ENCODE data around the gene VSTM4.

Gene VSTM4

DNA sequence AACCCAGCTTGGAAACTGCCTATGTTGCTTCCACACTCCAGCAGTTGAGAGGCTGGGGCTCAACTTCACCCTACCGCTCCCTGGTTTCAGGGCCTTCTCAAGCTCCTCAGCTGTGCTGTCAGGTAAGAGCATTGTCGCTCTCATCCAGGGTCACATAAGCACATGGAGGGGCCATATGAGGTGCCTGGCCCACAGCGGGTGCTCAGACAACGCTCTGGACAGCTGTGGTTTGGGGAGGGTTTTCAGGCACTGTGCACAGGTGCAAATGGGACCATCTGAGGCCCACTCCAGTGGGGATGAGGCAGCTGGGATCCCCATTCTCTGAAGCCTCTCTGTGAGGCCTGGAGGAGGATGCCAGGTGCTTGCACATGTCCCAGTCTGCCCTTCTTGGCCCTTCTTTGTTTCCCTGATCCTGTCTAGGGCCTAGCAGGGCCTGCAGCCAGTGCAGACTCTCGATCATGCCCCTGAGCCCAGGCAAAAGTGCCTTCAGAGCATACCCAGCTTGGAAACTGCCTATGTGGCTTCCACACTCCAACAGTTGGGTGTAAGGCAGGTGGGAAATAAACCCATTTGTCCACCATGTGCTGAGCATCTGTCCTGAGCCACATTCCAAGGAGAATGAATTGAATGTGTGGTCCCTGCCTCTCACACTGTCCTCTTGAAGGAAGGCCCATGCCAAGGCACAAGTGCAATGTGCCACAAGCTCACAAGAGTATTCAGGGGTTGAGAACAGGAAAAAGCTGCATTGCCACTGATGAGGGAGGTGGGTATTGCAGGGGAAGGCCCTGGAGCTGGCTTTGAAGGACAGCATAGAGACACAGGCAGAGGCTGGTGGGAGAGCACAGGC lies 40.3 kb downstream of the VSTM4 start:
- no peak for DNase-seq (ENCODE audit: extremely low spot score)
- ChIA-PET POLR2A (no interaction called here), CTCF (interaction anchor here (1.5 kb wide), 1 partner anchor 11 kb away, joined by 4 read pairs; no protein-coding TSS in a partner anchor)
- TF ChIP-seq, protein P1, sequence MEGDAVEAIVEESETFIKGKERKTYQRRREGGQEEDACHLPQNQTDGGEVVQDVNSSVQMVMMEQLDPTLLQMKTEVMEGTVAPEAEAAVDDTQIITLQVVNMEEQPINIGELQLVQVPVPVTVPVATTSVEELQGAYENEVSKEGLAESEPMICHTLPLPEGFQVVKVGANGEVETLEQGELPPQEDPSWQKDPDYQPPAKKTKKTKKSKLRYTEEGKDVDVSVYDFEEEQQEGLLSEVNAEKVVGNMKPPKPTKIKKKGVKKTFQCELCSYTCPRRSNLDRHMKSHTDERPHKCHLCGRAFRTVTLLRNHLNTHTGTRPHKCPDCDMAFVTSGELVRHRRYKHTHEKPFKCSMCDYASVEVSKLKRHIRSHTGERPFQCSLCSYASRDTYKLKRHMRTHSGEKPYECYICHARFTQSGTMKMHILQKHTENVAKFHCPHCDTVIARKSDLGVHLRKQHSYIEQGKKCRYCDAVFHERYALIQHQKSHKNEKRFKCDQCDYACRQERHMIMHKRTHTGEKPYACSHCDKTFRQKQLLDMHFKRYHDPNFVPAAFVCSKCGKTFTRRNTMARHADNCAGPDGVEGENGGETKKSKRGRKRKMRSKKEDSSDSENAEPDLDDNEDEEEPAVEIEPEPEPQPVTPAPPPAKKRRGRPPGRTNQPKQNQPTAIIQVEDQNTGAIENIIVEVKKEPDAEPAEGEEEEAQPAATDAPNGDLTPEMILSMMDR (IDR thresholded peaks at IDR 0.05; ENCODE audit: control extremely low read depth, extremely low read depth, low read depth, missing control alignments): no peak

DNA sequence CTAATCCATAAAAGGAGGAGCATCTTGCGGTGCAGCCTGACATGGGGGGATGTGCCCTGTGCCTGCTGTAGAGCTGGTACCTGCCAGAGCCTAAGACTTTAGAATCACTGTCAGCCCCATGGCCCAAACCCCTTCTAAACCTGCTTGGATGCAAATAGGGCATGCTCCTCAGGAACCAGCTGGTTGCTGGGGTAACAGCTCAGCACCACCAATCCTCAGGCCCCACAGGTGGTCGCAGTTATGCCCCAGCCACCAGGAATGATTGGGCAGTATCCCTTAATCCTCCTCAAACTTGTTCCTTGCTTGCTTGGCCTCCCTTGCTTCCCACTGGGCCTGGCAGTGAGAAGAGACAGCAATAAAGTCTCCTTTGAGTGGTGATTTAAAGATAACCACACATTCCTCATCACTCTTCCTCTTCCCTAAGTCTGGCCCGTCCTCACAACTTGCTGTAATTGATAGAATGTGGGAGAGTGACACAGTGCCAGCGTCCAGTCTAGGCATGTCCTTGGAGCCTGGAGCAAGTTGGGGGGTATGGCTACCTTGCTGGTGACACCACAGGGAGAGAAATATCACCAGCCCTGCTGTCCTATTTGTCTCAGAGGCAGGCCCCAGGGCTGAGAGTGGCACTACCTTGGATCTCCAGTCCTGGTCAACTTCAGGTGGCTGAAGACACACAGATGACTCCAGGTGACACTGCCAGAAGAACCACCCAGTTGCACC lies 43.0 kb downstream of the VSTM4 start:
- TF ChIP-seq, protein P1 (IDR thresholded peaks at IDR 0.05; ENCODE audit: control extremely low read depth, extremely low read depth, low read depth, missing control alignments): no peak
- DNase-seq (ENCODE audit: extremely low spot score): no peak
- ChIA-PET CTCF (interaction anchor here (1.1 kb wide), 1 partner anchor 8 kb away, joined by 3 read pairs; no protein-coding TSS in a partner anchor), POLR2A (no interaction called here)

DNA sequence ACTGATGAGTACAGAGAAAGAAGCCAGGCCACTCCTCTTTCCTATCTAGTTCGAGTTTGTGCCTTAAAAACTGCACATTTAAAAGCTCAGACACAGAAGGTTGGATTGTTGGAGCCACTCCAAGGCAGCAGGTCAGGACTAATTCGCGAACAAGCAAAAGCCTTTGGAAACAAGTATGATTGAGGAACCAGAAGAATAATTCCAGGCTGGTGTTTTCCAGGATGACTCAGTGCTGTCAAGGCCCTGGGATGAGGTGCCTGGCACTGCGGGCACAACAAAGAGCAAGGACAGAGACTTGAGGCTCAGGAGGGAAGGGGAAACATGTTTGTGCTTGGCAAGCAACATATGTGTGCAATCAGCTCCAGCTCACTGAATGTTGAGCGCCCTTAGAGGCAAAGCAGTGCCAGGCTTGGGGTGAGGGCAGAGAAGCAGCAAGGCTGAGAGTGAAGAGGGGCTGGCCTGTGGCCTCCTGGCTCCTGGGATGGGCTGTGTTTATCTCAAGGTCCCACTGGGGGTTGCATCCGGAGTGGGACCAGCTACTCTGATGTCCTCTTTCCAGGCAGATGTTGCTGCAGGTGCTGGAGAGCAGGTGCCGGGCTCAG lies 44.1 kb downstream of the VSTM4 start:
- DNase-seq (ENCODE audit: extremely low spot score): no peak
- ChIA-PET POLR2A (no interaction called here), CTCF (interaction anchor here (0.9 to 1.1 kb wide), 2 partner anchors 9 to 25 kb away, joined by 3 to 5 read pairs; no protein-coding TSS in a partner anchor)
- TF ChIP-seq, protein P1 (IDR thresholded peaks at IDR 0.05; ENCODE audit: control extremely low read depth, extremely low read depth, low read depth, missing control alignments): no peak

DNA sequence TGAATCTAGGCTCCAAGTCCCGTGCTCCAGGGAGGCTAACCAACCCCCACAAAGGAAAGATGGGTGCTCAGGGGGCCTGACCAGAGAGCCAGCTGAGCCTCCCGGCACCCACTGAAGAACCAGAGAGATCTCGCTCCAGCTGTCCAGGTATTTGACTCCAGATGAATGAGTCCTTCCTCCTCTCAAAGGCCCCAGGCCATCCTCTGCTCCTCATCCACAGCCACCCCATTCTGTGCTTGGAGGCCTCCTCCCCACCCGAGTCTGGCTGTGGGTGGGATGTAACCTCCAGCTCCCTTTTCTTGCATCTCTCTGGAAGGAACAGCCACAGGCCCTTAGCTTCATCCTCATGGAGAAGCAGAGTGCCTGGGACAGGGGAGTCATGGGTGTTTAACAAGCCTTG lies 44.6 kb downstream of the VSTM4 start:
- CTCF ChIA-PET: interaction anchor here (0.9 kb wide), 1 partner anchor 24 kb away, joined by 5 read pairs; no protein-coding TSS in a partner anchor
- TF ChIP-seq, protein P1 (IDR thresholded peaks at IDR 0.05; ENCODE audit: control extremely low read depth, extremely low read depth, low read depth, missing control alignments): no peak
- no peak for DNase-seq (ENCODE audit: extremely low spot score)
- POLR2A ChIA-PET: no interaction called here

DNA sequence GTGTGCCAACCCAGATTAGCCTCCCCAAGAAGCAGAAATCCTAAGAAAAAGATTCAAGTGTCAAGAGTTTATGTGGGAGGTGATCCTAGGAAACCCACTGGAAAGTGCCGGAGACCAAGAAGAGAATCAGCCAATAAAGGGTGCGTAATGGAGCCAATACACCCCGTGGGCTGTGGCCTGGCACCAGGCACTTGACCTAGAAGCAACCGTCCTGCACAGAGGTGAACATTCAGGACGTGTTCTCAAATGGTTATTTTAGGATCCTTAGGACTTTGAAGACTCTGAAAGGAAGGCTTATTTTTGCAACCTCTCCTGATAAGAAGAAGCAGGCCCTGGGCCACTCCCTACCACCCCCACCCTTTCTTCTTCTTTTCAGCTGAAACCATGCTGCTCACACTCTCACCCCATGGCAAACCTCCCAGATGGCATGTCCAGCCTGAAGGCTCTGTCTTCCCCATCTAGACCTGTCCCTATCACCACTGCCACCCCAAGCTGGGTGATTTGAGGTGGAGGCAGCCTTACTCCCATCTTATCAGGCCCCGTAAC lies 46.6 kb downstream of the VSTM4 start:
- POLR2A ChIA-PET: no interaction called here
- CTCF ChIA-PET: no interaction called here
- no peak for DNase-seq (ENCODE audit: extremely low spot score)

More for the DNA sequence above, 46.6 kb downstream of the VSTM4 start:
- TF ChIP-seq, protein P1 (IDR thresholded peaks at IDR 0.05; ENCODE audit: control extremely low read depth, extremely low read depth, low read depth, missing control alignments): no peak

Measured in GM10248 (cell line).